CD4-positive, alpha-beta T cell treated with Interleukin-17A for 4 hours (primary cell): ENCODE data around the gene AHDC1.

Source experiments
- DNase-seq: peaks from one replicate; pipeline ENCODE4 v3.0.0-alpha.2; 2020; ENCODE audit warnings: mixed read lengths

Gene AHDC1

DNA sequence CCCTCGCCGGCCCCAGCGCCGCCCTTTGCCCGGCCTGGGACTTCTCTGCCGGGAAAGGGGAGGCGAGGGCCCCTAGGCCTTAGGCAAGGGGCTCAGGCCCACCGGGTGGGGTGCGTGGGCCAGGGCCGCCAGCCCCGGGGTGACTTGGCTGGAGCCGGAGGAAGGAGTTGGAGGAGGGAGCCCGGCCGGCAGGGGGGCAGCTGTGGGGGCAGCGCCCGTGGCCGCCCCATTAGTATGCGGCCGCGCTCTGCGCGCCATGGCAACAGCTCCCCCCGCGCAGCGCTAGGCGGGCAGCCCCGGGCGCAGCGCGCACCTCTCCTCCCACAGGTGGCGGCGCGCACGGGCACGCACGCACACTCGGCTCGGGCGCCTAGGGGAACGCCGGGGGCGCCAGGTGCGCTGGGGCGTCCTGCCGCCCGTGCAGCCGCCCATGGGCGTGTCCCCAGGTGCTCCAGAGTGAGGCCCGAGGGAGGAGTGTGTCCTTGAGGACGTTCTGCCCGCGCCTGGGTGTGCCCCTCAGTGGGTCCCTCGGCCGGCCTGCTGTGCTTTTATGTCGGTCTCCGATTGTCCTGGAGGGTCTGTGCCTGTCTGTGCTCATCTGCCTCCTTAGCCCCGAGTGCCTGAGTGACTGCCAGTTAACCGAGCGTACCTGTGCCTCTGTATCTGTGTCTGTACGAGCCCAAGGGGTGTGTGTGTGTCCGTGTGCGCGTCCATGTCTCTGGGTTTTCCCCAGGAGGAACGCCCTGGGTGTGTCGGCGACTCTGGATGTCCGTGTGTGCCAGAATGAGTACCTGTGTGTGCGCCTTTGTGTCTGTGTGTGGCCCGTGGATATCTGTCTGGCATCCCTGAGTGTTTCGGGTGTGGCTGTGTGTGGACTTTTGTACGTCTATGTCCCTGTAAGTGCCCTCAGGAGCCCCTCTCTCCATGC is 75.8 kb downstream of the AHDC1 start:
- peak; percentile 69 for DNase-seq

DNA sequence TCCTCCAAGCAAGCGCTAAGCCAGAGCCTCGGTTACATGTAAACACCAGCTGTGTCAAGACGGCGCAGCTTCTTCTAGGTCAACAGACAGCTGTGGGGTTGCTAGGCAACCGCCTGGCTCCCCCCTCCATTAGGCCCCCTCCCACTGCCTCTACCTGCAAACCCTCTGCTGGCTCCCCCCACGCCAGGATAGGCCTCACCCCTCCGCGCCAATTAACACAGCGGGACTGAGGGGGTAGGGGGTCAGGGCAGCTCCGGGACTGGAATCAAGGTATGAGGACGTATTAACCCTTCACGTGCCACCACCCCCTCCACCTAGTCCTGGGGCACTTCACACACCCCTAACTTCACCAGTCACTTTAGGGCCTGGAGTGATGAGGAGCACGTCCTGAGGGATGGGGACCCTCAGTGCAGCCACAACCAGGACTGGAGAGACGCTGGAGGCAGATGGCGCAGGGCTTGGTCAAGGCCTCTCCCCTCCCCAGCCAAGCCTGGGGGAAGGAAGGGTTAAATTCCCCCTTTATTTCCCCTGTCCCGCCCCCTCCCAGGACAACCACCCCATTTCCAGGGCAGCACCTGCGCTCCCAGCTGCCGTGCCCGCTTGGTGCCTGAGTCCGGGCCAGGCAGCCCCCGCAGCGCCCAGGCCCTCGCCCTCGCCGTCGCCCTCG is 76.6 kb downstream of the AHDC1 start:
- DNase-seq = peak; percentile 62

DNA sequence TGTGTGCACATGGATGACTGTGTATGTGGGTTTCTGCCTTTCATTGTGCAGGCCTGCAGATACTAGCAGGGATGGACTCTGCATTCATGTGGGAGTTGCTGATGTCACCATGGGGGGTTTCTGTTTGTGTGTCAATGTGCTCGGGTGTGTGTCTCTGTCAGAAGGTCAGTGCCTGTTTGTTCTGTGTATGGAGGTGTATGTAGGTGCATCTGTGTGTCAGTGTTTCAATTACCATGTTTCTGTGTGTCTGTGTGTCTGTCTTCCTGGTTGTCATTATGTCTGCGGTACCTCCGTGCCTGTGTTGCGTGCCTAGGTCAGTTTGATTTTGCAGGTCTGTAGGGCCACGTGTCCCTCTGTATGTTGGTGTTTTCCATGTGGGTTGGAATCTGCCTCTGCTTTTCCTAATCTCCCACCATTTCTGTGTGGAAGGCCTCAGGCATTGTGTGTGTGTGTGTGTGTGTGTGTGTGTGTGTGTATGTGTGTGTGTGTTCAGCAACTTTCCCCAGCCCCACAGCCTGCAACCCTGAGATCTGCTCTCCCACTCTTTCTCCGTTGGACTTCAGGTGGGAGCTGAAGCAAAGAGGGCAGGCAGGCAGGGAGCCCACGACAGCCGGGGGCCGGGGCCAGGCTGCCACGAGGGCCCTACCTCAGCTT is 77.2 kb downstream of the AHDC1 start:
- no peak for DNase-seq

DNA sequence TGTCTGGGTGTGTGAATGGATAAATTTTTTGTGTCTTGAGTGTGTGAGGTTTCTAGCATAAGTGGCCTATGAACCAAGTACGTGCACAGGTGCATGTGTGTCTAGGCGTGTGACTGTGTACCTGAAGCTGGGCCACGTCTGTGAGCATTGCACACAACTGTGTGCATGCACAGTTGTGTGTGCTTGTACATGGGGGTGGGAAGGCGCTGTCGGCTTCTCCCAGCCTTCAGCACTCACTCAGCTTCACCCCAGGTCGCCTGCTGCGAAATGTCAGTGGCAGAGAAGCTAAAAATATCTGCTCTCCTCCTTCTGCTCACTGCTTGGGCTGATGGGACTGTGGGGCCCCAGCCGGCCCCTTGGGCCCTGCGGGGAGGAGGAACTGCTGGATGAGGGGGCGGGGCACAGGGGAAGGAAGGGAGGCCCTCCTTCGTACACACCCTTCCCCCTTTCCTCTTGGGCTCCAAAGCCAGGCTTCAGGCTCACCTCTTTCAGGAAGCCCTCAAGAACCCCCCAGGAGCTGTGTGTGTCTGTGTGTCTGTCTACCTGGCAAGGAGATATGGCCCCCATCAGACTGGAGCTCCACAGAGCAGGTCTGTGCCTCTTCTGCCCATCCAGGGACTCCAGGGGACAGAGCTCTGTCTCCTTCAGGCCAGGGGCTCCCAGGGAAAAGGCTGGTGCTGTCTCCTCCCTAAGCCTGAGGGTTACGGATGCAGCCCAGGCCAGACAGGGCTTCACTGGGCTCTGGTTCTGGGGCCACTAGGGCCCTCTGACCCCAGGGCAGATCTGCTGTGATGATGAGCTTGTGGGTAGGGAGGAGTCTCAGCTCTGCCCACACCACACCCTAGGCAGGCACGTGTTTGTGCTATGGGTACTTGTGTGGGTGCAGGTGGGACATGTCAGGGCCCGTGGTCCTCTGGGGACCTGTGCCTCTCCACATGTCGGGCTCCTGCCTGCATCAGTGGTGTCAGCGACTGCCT is 78.4 kb downstream of the AHDC1 start:
- DNase-seq = peak; percentile 75

DNA sequence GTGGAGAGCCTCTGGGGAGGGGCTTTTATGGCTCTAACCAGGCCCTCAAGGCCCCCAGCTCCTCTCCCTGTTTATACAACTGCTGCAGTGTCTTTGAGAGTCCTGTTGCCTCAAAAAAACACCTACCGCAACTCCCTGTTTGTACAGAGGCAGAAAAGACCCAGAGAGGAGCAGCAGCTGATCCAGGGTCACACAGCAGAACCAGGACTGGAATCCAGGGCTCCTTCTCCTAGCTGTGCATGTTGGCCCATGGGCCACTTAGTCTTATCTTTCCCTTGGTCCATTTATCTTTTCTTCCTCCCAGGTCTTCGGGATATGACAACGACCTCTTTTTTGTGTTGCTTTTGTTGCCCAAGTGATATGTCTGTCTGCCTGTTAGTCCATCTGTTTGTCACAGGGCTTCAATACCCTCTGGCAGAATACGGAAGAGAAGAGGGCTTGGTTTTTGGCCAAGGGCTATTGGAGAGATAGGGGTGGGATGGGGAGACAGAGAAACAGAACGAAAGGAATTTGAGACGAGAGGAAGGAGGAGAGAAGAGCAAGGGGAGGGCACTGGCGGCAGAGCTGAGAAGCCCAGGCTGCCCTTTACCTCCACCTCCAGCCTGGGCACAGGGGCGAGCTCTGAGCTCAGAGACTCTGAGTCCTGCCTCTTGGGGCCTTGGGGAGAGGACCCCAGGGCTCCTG is 80.5 kb downstream of the AHDC1 start:
- no peak for DNase-seq

DNA sequence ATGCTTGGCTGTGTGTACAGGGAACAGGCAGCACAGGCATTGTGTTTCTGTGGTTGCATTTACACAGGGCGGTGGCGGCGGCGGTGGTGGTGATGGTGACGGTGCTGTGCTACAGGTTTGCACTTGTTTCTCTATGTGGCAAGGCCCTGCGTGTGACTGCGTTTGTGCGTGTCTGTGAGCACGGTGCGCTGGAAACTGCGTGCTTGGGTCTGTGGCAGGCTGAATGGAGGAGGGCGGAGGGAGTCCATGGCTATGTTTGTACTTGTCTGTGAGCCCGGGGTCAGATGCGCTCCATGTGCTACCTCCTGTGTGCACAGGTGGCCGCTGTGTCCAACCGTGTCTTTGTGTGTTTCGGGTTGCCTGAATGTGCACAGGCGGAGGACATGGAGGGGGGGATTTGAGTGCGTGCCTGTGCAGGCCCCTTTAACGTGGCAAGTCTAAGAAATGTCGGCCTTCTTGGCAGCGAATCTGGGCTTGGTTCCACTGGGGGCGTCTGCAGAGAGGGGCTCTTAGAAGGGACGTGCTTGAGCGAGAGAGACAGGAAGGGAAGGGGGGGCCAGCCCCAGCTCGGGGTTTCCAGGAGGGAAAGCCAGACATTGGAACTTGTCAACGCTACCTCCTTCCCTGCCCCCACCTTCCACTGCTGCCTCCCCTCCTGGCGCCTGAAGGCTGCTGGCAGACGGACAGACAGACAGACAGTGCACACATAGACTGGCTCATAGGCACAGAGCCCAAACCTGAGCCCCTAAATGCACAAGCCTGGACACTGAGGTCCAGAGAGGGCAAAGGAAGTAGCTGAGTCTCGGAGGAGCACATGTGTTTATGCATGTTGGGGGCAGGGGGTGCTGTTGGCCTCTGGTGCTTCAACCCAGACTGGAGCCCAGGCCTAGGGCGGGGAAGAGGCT is 81.3 kb downstream of the AHDC1 start:
- peak; percentile 84 for DNase-seq

DNA sequence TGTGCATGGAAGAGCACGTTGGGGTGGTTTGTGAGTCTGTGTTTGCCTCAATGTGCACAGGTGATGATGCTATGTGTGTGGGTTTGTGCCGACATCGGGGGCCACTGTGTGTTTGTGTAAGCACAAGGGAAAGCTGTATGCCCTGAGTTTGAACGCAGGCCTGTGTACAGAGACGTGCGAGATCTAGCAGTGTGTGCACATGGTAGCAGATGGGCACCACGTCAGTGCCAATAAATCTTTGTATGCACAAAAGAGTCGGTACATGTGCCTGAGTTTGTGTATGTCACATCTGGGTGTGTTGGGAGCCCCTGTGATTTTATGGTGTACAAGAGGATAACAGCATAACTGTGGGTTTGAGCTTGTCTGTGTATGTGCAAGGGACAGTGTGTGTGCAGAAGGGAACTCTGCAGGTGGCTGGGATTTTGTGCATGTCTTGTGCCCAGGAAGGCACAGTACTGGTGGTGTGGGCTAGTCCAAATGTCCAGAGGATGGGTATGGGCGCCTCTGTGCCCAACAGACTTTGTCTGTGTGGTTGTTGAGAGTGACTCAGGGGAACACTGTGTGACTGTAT is 82.0 kb downstream of the AHDC1 start:
- DNase-seq = peak; percentile 48

DNA sequence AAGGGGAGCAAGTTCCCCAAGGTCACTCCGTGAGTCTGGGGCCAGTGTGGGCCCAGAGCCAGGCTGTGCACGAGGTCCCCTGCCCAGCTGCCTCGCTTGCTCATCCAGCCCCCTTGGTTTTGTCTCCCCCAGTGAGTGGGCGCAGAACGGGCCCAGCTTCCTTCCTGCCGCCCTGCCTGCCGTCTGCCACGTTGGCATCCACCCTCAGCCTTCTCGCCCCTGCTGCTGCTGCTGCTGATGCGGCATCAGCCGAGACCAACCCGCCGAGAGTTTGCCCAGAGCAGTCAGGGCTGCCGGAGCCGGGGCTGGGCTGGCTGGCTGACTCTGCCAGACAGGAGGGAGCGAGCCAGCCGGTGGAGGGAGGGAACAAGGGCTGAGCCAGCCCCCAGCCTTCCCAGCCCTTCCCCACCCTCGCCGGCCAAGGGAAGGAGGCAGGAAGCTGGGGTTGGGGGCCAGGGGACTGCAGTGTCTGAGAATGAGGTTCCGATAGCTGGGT is 82.6 kb downstream of the AHDC1 start:
- DNase-seq = peak; percentile 77

DNA sequence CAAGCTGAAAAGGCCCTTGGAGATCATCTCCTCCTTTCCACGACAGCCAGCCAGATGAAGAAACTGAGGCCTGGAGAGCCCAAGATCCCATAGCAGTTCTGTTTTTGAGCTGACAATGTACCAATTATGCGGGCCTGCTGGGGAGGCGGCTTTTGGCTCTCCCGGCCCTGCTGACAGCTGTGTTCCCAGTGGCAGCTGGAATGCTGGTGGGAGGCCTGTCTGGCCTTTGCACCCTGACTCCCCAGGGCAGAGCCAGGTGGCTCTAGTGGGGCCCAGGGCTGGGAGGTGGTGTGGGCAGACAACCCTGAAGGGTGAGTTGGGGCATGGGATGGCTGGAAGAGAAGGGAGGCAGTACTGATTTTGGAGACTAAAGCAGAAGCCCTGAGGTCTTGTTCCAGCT is 83.3 kb downstream of the AHDC1 start:
- no peak for DNase-seq

DNA sequence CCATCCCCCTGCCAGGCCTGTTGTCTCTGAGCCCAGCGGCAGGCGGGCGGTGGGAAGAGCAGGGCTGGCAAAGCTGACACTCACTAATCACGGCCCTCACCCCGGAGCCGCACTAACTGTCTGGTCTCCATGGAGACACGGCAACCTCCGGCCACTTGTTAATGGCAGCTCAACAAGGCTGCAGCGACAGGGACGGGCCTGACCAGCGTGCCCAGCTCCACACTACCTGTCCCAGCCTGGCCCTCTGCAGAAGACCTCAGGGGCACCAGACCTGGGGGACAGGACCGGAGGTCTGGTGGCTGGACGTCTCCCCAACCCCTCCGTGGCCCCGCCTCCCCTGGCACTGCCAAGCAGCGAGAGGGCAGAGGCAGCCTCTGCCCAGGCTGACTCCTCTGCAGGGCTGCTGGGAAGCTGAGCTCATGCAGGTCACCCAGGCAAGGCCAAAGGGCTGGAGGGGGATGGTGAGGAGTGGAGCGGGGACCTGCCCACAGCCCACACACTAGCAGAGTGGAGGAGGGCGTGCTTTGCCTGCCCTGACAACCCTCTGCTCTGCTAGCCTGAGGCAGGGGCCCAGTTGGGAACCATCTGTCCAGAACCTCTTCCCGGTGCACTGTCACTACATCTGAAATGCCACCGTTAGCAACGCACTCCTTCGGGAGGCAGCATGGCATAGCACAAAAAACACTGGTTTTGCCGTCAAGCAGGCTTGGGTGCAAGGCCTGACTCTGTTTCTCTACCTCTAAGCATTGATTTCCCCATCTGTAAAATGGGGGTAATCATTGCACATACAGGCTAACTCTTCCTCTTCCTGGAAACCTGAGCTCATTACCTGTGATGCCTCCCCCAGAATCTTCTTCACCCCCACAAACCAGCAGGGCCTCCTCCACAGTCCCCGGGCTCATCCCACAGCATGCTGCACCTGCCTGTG is 84.3 kb downstream of the AHDC1 start:
- no peak for DNase-seq

DNA sequence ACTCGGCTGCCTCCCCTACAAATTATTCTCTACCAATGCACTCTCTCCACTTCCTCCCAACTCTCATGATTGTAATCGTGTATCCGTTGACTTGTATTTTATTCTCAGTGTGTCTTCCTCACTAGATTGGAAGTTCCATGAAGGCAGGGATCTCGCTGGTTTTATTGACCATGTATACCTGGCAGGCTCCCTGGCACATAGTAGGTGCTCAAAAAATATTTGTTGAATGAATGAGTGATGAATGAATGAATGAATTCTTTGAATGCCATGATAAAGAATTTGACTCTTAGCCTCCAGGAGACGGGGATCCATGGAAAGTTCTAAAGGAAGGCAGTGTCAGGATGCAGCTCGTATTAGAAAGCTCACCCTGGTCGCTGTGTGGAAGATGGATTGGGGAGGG is 85.1 kb downstream of the AHDC1 start:
- DNase-seq = no peak

DNA sequence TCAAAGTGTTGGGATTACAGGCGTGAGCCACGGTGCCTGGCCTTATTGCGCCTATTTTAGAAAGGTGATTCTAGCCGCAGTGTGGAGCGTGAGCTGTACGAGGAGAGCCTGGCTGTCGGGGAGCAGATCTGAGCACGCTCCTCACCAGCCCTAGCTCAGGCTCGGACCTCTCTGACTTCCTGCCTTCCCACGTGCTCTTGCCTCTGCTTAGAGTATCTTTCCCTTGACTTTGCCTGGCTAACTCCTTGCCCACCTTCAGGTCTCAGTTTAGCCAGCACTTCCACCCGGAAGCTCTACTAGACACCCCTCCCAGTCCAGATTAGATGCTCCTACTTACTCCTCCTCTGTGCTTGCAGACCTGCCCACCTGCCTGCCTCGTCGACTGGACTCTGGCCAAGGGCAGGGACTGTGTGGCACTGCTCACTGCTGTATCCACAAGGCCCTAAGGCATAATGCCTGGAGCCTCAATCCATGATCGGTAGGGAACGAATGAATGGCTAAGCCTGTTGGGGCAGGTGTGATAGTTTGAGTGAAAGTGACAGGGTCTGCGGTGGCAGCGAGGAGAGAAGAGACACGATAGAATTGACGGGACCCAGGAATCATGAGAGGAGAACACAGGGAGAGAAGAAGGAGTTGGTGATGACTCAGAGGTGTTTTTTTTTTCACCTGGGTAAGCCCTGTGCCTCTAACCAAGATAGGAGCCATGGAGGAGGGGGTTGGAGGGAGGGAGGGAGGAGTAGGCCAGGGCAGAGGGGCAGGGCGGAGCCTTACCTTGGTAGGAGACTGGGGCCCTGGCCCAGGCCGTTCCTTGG is 85.8 kb downstream of the AHDC1 start:
- DNase-seq = peak; percentile 17

DNA sequence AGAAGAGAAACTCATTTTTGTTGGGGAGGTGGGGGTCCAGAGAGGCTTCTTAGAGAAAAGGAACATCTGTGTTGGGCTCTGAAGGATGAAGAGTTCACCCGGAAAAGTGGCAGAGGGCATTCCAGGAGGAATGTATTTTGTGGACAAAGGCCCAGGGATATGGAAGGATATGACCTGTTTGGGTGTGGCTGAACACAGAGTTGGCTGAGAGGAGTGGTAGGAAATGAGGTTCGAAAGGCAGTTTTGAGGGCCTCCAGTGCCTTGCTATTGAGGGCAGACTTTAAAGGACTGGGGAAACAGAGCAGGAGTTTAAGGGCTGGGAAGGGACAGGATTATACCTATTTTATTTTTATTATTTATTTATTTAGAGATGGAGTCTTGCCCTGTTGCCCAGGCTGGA is 86.6 kb downstream of the AHDC1 start:
- no peak for DNase-seq

DNA sequence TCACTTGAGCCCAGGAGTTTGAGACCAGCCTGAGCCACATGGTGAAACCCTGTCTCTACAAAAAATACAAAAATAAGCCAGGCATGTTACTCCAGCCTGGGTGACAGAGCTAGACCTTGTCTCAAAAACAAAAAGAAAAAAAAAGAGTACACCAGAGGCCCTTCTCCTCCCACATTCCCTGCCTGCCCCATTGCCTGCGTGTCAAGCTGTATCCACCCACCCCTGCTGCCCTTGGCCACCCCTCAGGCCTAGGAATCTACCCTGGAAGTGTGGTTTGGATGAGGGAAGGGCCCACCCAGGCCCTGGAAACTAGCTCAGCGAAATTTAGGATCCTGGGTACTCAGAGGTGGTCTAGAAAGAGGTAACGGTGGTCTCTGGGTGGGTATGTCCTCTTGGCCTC is 88.3 kb downstream of the AHDC1 start:
- DNase-seq = no peak

DNA sequence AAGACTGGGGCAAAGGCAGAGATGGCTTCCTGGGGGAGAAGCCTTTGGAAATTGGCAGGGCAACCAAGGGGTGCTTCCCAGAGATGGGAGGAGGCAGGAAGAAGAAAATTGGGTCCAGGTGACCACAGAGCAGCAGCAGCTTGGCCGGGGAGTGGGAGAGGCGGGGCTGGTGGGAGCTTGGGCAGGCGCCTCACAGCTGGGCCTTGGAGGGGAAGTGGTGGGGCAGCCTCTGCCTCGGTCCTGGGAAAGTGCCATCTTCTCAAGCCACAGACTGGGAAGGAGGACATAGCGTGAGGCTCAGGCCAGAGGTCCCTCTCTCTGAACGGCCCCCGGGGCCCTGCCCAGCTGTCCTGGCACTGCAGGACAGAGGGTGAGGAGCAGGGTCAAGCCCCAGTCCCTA is 90.0 kb downstream of the AHDC1 start:
- DNase-seq = no peak

DNA sequence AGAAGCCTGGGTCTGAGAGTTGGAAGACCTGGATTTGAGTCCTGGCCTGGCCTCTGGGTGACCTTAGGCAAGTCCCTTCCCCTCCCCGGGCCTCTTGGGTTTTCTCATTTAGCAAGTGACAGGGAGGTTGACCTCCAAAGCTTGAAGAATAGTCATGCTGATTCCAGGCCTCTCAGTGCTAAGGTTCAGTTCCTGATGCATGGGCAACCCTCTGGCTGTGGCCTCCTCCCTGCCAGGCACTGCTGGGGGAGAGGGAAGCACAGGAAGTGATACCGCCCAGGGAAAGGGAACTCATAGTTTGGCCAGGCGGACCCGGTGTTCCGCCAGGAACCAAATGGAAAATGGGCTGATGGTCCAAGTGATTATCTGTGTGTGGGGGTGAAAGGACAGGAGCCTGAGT is 90.4 kb downstream of the AHDC1 start:
- DNase-seq = no peak

DNA sequence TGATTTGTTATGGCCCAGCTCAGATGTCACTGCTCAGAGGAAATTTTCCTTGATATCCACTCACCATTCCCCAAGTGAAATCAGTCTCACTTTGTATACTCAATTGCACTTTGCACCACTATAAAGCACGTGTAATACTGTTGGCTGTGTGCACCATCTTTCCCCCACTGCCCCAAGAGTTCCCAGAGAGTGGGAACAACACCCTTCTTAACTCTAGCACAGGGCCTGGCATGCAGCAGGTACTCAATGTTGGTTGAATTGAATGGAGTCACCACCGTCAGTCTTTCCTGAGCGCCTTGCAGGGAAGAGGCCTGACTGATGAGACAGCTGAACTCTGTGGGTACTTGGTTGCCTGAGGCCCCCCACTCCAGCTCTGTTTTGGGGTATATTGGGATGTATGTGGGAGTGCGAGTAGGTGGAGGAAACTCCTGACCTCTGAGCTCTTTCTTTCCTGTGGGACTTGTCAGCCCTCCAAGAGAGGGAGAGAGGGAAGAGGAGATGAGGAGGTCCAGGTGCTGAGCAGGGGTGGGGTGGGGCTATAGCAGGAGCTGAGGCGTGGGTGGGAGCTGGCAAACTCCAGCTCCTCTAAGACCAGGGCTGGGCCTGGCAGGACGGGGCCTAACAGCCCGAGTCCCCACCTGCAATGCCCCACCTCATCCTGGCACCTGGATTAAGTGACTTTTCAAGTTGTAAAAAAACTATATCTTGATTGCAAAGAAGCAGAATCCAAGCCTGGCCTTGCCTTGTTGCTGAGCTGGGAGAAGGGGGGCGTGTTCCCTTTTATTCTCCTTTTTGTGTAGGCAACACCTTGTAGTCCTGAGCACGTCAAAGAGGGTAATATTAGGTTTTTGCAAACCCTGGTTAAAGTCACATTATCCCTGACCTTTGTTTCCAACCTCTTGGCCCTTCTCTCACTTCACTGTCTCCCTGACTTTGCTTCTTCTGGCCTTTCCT is 94.5 kb downstream of the AHDC1 start:
- no peak for DNase-seq
